GM23338 (cell line): ENCODE data around the gene CNTN3. TPM values are rescaled to one million over a fixed set of nuclear protein-coding genes. Genes with fewer than 3 reads are reported as not detected.

ENCODE experiments used
- ATAC-seq: fragments of 200-7000 bp; cut with Tn5 transposase; 3 replicates; pipeline ENCODE4 v1.9.1; 2020
- DNase-seq: peaks from one replicate; pipeline ENCODE4 v3.0.0-alpha.2; 2015; ENCODE audit warnings: low spot score
- H2AFZ ChIP-seq: fragments of 200-600 bp; sonication (generic); 2 replicates; pipeline ENCODE4 v1.8.0; 2016; ENCODE audit warnings: antibody characterized with exemption, mild to moderate bottlenecking, moderate library complexity
- H3F3A ChIP-seq: fragments of 200-600 bp; sonication (generic); replicated peaks from 2 replicates; pipeline ENCODE4 v1.8.0; 2017; ENCODE audit warnings: antibody characterized with exemption, mixed run types, low read depth
- H3K27ac ChIP-seq: fragments of 200-600 bp; sonication (generic); 2 replicates; pipeline ENCODE4 v1.6.1; 2016; ENCODE audit warnings: low read depth
- H3K27me3 ChIP-seq: fragments of 200-600 bp; sonication (generic); 2 replicates; pipeline ENCODE4 v1.8.0; 2016; ENCODE audit warnings: mild to moderate bottlenecking, mixed run types, moderate library complexity; ENCODE audit not compliant: insufficient read depth
- H3K36me3 ChIP-seq: fragments of 200-600 bp; sonication (generic); 2 replicates; pipeline ENCODE4 v1.8.0; 2016; ENCODE audit warnings: mild to moderate bottlenecking; ENCODE audit not compliant: insufficient read depth
- H3K4me1 ChIP-seq: fragments of 200-600 bp; sonication (generic); 2 replicates; pipeline ENCODE4 v1.8.0; 2016; ENCODE audit warnings: mild to moderate bottlenecking, moderate library complexity; ENCODE audit not compliant: insufficient read depth
- H3K4me2 ChIP-seq: fragments of 200-600 bp; sonication (generic); 2 replicates; pipeline ENCODE4 v1.7.1; 2017; ENCODE audit warnings: mixed run types
- H3K4me3 ChIP-seq: fragments of 200-600 bp; sonication (generic); 2 replicates; pipeline ENCODE4 v1.6.1; 2016; ENCODE audit warnings: mixed run types
- H3K79me2 ChIP-seq: fragments of 200-600 bp; sonication (generic); replicated peaks from 2 replicates; pipeline ENCODE4 v1.8.0; 2017; ENCODE audit warnings: mild to moderate bottlenecking; ENCODE audit not compliant: insufficient read depth
- H3K9me2 ChIP-seq: fragments of 200-600 bp; sonication (generic); 2 replicates; pipeline ENCODE4 v1.8.0; 2017; ENCODE audit not compliant: insufficient read depth
- H4K20me1 ChIP-seq: fragments of 200-600 bp; sonication (generic); replicated peaks from 2 replicates; pipeline ENCODE4 v1.8.0; 2017; ENCODE audit warnings: mild to moderate bottlenecking; ENCODE audit not compliant: insufficient read depth
- H3K27ac Mint-ChIP-seq: 2 replicates; pipeline ENCODE4 v1.8.0; 2020; ENCODE audit warnings: inconsistent platforms, mild to moderate bottlenecking, moderate library complexity, mixed read lengths
- H3K27me3 Mint-ChIP-seq: 3 replicates; pipeline ENCODE4 v1.8.0; 2022; ENCODE audit warnings: low read depth, mild to moderate bottlenecking, moderate library complexity, mixed read lengths, inconsistent platforms; ENCODE audit not compliant: insufficient read depth, poor library complexity
- H3K36me3 Mint-ChIP-seq: 3 replicates; pipeline ENCODE4 v1.8.0; 2021; ENCODE audit warnings: low read depth, mild to moderate bottlenecking, inconsistent platforms, moderate library complexity, mixed read lengths
- H3K4me1 Mint-ChIP-seq: 3 replicates; pipeline ENCODE4 v1.8.0; 2020; ENCODE audit warnings: mild to moderate bottlenecking, inconsistent platforms, mixed read lengths
- H3K4me3 Mint-ChIP-seq: 3 replicates; pipeline ENCODE4 v1.8.0; 2021; ENCODE audit warnings: moderate library complexity, mild to moderate bottlenecking, inconsistent platforms, mixed read lengths
- H3K9me3 Mint-ChIP-seq: 3 replicates; pipeline ENCODE4 v1.8.0; 2020; ENCODE audit warnings: moderate library complexity, mild to moderate bottlenecking, inconsistent platforms, mixed read lengths
- CREB1 ChIP-seq: fragments of 250-450 bp; sonication (Bioruptor Pico); IDR thresholded peaks from 2 replicates; pipeline ENCODE4 v1.5.0; 2020; ENCODE audit warnings: low read depth, mild to moderate bottlenecking, moderate library complexity
- CTCF ChIP-seq, 2 experiments: fragments of 200-600 bp in 1 of 2; sonication (generic) in 1 of 2; conservative IDR thresholded peaks; 2 replicates each; pipeline versions ENCODE4 v1.5.1 to v1.6.1; 2016 to 2017; ENCODE audit warnings: antibody characterized with exemption in 2 of 2, low read depth in 2 of 2, mild to moderate bottlenecking in 2 of 2, moderate library complexity in 1 of 2
- ETS1 ChIP-seq: IDR thresholded peaks from 2 replicates; pipeline ENCODE4 v1.6.1; 2016; ENCODE audit warnings: antibody characterized with exemption
- EZH2 ChIP-seq: fragments of 200-600 bp; sonication (generic); IDR thresholded peaks from one replicate; pipeline ENCODE4 v1.8.0; 2017; ENCODE audit warnings: antibody characterized with exemption, mild to moderate bottlenecking, low read depth; ENCODE audit not compliant: unreplicated experiment
- EZH2phosphoT487 ChIP-seq: fragments of 200-600 bp; sonication (generic); IDR thresholded peaks from one replicate; pipeline ENCODE4 v1.8.1; 2018; ENCODE audit warnings: antibody characterized with exemption; ENCODE audit not compliant: unreplicated experiment
- JUNB ChIP-seq: IDR thresholded peaks from one replicate; pipeline ENCODE4 v1.6.1; 2016; ENCODE audit warnings: antibody characterized with exemption; ENCODE audit not compliant: unreplicated experiment
- NANOG ChIP-seq: IDR thresholded peaks from 2 replicates; pipeline ENCODE4 v1.6.1; 2016; ENCODE audit warnings: antibody characterized with exemption, borderline replicate concordance
- POLR2AphosphoS5 ChIP-seq: IDR thresholded peaks from 2 replicates; pipeline ENCODE4 v1.6.1; 2016; ENCODE audit warnings: antibody characterized with exemption, low read depth
- REST ChIP-seq: IDR thresholded peaks from one replicate; pipeline ENCODE4 v1.6.1; 2018; ENCODE audit warnings: antibody characterized with exemption; ENCODE audit not compliant: unreplicated experiment
- STAT1 ChIP-seq: IDR thresholded peaks from one replicate; pipeline ENCODE4 v1.6.1; 2016; ENCODE audit warnings: antibody characterized with exemption; ENCODE audit not compliant: unreplicated experiment
- ZNF114 ChIP-seq: fragments of 250-450 bp; sonication (Bioruptor Pico); IDR thresholded peaks from 2 replicates; pipeline ENCODE4 v1.5.0; 2020; ENCODE audit warnings: mild to moderate bottlenecking, moderate library complexity
- ZNF331 ChIP-seq: fragments of 250-450 bp; sonication (Bioruptor Pico); IDR thresholded peaks from 2 replicates; pipeline ENCODE4 v1.5.0; 2020; ENCODE audit warnings: low read depth, mild to moderate bottlenecking, moderate library complexity
- ZNF462 ChIP-seq: fragments of 250-450 bp; sonication (Bioruptor Pico); IDR thresholded peaks from 2 replicates; pipeline ENCODE4 v1.5.0; 2020; ENCODE audit warnings: mild to moderate bottlenecking, moderate library complexity
- polyA plus RNA-seq: library from polyadenylated mRNA; unstranded; fragments of >200 nt; fragmentation: Nextera tagmentation; extraction: Ambion mirVana; gene quantifications from 2 replicates; pipeline ENCODE4 v1.2.1, GENCODE V29; 2016
- total RNA-seq: library from RNA; depleted of rRNA; stranded (reverse); fragments of >200 nt; shearing (Covaris generic); gene quantifications from 2 replicates; pipeline ENCODE4 v1.2.3, GENCODE V29; 2014

Gene CNTN3
- total and polyA plus RNA-seq, 2 experiments from 2014 or later = 0.05 to 0.24 TPM

GRCh38 chr3:74661672-74662071 lies 47.2 kb upstream of the CNTN3 start:
- Histone ChIP-seq H3K36me3 (no peaks in the 10 kb centered on the region), H3K79me2 (no peaks in the 10 kb centered on the region), H2AFZ (peak overlapping the region; percentile 5; the same call in 1 of the 2 replicates), H3K4me3 (no peak overlapping the region), H3F3A (no peaks in the 10 kb centered on the region), H3K27ac (no peak overlapping the region), H3K4me2 (no peak overlapping the region), H3K4me1 (no peaks in the 10 kb centered on the region), H3K27me3 (no peaks in the 10 kb centered on the region), H3K9me2 (no peaks in the 10 kb centered on the region), H4K20me1 (no peaks in the 10 kb centered on the region)
- ATAC-seq (no peak), DNase-seq (no peak)
- H3K27me3 Mint-ChIP-seq = no peaks in the 10 kb centered on the region
- peaks cover 5% of the 10 kb centered on the region for H3K9me3 Mint-ChIP-seq
- no peak overlapping the region for H3K4me3 Mint-ChIP-seq
- H3K27ac Mint-ChIP-seq = no peak overlapping the region
- no peak for TF ChIP-seq ZNF331 (CRISPR knock-in tag)
- TF ChIP-seq REST = no peak
- no peak for TF ChIP-seq EZH2
- TF ChIP-seq STAT1 = no peak
- no peak for TF ChIP-seq ZNF462
- TF ChIP-seq CREB1 (CRISPR knock-in tag) = no peak
- TF ChIP-seq JUNB = no peak
- TF ChIP-seq ZNF114 (CRISPR knock-in tag) = no peak
- no peak for TF ChIP-seq ETS1
- no peak for TF ChIP-seq NANOG
- no peak for TF ChIP-seq EZH2phosphoT487
- no peak for TF ChIP-seq POLR2AphosphoS5
- no peak for TF ChIP-seq CTCF (conservative IDR thresholded peaks at IDR 0.05; ENCODE audit: low read depth in 2 of 2)
- no peaks in the 10 kb centered on the region; the same call in 2 of the 3 replicates for H3K4me1 Mint-ChIP-seq
- peaks cover 5% of the 10 kb centered on the region; the same call in 2 of the 3 replicates for H3K36me3 Mint-ChIP-seq
